OCI-LY3 (cell line): ENCODE results near the gene RASD1.

Source experiments
- EZH2phosphoT487 ChIP-seq: fragments of 200-600 bp; shearing (Covaris generic); IDR thresholded peaks from 2 replicates; pipeline ENCODE4 v1.6.1; 2018; ENCODE audit warnings: antibody characterized with exemption, mixed run types, low read depth
- TF ChIP-seq, protein P1 (sequence below): fragments of 200-600, 300-600 bp; sonication (generic); IDR thresholded peaks from 2 replicates; pipeline ENCODE4 v1.5.1; 2014; ENCODE audit warnings: antibody characterized with exemption, low read length, low read depth

DNA sequence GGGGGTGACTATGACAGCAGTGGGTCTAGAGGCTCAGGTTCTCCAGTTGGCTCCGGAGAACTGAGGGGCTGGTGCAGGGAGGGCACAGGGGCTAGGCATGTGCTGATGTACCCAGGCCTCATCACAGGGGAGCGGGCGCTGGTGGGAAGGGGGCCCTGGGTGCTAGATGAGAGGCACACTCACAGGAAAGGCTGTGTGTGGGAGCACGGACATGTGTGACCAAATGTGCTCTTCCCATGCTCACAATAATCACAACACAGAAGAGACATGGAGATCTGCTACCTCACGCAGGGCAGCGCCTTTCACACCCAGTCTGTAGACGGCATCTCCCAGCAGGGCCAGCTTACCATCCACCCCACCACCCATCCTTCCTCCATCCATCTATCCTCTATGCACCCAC lies 17.4 kb upstream of the RASD1 start:
- TF ChIP-seq, protein P1, sequence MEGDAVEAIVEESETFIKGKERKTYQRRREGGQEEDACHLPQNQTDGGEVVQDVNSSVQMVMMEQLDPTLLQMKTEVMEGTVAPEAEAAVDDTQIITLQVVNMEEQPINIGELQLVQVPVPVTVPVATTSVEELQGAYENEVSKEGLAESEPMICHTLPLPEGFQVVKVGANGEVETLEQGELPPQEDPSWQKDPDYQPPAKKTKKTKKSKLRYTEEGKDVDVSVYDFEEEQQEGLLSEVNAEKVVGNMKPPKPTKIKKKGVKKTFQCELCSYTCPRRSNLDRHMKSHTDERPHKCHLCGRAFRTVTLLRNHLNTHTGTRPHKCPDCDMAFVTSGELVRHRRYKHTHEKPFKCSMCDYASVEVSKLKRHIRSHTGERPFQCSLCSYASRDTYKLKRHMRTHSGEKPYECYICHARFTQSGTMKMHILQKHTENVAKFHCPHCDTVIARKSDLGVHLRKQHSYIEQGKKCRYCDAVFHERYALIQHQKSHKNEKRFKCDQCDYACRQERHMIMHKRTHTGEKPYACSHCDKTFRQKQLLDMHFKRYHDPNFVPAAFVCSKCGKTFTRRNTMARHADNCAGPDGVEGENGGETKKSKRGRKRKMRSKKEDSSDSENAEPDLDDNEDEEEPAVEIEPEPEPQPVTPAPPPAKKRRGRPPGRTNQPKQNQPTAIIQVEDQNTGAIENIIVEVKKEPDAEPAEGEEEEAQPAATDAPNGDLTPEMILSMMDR: no peak
- TF ChIP-seq EZH2phosphoT487: no peak
